Lower leg skin (tissue), 4 donors: ENCODE data around the gene CDR2. TPM values are rescaled to one million over a fixed set of nuclear protein-coding genes. Genes with fewer than 3 reads are reported as not detected.

ENCODE experiments used
- DNase-seq, 2 donors: peaks; one replicate each; pipeline ENCODE4 v3.0.0-alpha.2; 2019; ENCODE audit warnings: low spot score in 2 of 2
- H3K4me3 ChIP-seq: fragments of 200-600 bp; sonication (generic); 2 replicates; pipeline ENCODE4 v1.5.1; 2017; ENCODE audit warnings: mild to moderate bottlenecking, low read depth; ENCODE audit not compliant: poor library complexity, severe bottlenecking
- POLR2A ChIP-seq, 2 donors: fragments of 450-650 bp; IDR thresholded peaks; one replicate each; pipeline ENCODE4 v1.6.1; 2016 to 2017; ENCODE audit warnings: antibody characterized with exemption in 2 of 2, mild to moderate bottlenecking in 1 of 2, moderate library complexity in 1 of 2
- WGBS, 2 donors: methylation state at CpG; one replicate each; pipeline ENCODE4 v1.1.5; 2018; 5-methylcytosine and 5-hydroxymethylcytosine counted together
- intact Hi-C: fragments of 100-400 bp; cut with DNase I; formaldehyde crosslinking; loops from one replicate; pipeline ENCODE4 v1.15.0; 2023; ENCODE audit warnings: low total_unique reads
- total RNA-seq, 4 donors: library from RNA; depleted of rRNA; stranded (reverse); fragments of >200 nt; gene quantifications; one replicate each; pipeline ENCODE4 v1.1.0, GENCODE V29; 2016
- TF ChIP-seq, protein P1 (sequence below), 3 donors: fragments of 450-650 bp; IDR thresholded peaks; one replicate each; pipeline ENCODE4 v1.5.1; 2016; ENCODE audit warnings: antibody characterized with exemption in 3 of 3, mild to moderate bottlenecking in 3 of 3, moderate library complexity in 2 of 3

Gene CDR2
- total RNA-seq, 4 donors from 2014 or later: 8.5 to 30.3 (median 16.2) TPM

DNA sequence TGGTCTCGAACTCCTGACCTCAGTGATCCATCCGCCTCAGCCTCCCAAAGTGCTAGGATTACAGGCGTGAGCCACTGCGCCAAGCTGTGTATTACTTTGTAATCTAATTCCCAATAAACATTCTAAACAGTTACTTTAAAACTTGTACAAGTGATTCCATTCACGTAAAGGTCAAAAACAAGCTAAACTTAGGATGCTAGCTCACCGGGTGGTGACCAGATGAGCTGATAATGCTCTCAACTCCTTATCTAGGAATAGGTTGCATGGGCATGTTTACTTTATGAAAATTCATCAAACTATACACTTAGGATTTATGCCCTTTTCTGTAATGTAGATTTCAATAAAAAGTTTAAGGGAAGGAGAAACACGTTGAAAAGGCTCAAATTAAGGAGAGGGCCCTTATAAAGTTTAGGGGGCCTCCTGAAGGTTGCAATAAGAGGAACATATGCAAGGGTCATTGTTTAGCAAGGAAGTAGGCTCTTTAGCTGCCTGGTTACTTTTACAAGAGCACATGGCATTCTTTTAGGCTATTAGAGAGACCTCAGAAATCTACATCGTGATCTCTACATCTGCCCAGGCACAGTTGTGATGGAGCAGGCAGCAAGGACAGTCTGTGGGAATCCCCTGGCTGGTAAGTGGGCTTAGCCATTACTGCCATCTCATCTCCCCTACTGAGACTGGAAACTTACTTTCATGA lies 13.3 kb downstream of the CDR2 start:
- 87 to 88% methylated on average over 8 of the region's 8 CpGs for WGBS, 2 donors
- intact Hi-C loops: no loop called here
- no peak for DNase-seq
- TF ChIP-seq, protein P1, sequence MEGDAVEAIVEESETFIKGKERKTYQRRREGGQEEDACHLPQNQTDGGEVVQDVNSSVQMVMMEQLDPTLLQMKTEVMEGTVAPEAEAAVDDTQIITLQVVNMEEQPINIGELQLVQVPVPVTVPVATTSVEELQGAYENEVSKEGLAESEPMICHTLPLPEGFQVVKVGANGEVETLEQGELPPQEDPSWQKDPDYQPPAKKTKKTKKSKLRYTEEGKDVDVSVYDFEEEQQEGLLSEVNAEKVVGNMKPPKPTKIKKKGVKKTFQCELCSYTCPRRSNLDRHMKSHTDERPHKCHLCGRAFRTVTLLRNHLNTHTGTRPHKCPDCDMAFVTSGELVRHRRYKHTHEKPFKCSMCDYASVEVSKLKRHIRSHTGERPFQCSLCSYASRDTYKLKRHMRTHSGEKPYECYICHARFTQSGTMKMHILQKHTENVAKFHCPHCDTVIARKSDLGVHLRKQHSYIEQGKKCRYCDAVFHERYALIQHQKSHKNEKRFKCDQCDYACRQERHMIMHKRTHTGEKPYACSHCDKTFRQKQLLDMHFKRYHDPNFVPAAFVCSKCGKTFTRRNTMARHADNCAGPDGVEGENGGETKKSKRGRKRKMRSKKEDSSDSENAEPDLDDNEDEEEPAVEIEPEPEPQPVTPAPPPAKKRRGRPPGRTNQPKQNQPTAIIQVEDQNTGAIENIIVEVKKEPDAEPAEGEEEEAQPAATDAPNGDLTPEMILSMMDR (IDR thresholded peaks at IDR 0.05): no peak
- no peak for TF ChIP-seq POLR2A (IDR thresholded peaks at IDR 0.05)
- no peak overlapping the region for H3K4me3 ChIP-seq

DNA sequence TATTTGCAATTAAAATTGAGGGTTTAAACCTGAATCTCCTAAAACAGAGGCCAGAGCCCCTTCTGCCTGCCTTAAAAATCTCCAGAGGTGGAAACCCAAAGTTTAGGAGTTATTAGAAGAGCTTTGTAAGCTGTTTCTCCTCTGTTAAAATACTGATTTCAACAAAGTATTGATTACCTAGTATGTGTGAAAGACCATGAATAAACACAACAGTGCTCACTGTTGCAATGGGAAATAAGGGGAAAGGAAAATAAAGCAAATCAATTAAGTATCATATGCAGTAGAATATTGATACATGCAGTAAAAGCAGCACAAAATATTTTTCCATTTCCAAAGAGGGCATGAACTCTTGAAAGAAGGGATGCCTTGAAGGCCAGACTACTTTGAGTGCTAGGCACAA lies 14.7 kb downstream of the CDR2 start:
- no peak for DNase-seq
- intact Hi-C loops: no loop called here
- TF ChIP-seq, protein P1 (IDR thresholded peaks at IDR 0.05): no peak
- TF ChIP-seq POLR2A (IDR thresholded peaks at IDR 0.05): no peak
- no peak overlapping the region for H3K4me3 ChIP-seq

DNA sequence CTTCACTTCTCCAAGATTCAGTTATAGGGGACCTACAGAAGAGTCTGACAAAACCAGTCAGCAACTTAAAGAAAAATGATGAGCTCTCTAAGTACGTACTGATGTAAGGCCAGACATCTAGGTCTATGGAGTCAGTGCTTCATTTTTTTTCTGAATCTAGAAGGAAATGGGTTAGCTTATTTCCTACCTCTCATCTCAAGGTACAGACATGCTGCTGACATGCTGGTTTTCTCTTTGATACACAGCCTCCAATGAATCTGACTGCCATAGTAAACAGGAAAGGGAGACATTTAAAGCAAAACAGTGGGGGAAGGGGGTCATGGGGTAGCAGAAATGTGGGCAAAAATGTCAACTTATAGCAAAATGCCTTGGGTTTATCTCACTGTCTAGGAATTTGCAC lies 16.4 kb downstream of the CDR2 start:
- 78 to 89% methylated on average over 1 of the region's 1 CpG for WGBS, 2 donors
- no peak overlapping the region for H3K4me3 ChIP-seq
- intact Hi-C loops: no loop called here
- TF ChIP-seq, protein P1 (IDR thresholded peaks at IDR 0.05): no peak
- TF ChIP-seq POLR2A (IDR thresholded peaks at IDR 0.05): no peak
- DNase-seq: no peak

DNA sequence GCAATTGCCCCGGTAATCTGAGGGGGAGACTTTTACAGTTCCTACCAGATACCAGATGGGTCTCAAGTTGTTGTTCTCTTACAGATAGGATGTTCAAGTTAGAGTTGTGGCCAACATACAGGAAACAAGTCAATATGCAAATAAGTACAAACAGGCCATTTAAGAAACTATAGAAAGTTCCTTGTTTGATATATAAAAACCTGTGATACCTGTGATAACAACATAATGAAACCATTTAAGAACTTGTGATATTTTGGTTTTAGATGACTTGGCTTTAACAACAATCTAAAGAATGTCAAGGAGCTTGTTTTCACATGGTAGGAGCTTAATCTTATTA lies 16.8 kb downstream of the CDR2 start:
- intact Hi-C loops: no loop called here
- TF ChIP-seq, protein P1 (IDR thresholded peaks at IDR 0.05): no peak
- TF ChIP-seq POLR2A (IDR thresholded peaks at IDR 0.05): no peak
- WGBS, 2 donors: 55 to 85% methylated on average over 1 of the region's 1 CpG
- no peak overlapping the region for H3K4me3 ChIP-seq
- no peak for DNase-seq

DNA sequence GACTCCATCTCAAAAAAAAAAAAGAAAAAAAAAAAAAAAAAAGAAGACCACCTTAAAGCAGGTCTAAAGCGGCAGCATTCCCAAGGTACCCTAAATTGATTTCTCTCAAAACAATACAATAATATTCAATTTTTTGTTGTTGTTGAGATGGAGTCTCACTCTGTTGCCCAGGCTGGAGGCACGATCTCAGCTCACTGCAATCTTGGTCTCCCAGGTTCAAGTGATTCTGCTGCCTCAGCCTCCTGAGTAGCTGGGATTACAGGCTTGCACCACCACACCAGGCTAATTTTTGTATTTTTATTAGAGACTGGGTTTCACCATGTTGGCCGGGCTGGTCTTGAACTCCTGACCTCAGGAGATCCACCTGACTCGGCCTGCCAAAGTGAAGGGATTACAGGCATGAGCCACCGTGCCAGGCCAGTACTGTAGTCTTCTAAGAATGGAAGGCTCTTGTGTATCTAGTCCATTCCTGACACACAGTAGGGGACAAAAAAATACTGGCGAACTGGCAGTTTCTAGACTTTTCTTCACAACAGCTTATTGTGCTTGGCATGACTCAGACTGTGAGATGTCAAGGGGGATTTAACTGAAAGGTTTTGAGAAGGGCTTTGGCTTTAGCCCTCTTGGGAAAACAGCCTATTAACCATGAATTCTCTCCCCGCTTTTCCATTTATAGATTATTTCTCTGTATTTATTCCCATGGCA lies 17.3 kb downstream of the CDR2 start:
- no peak for DNase-seq
- no peak overlapping the region for H3K4me3 ChIP-seq
- no peak for TF ChIP-seq POLR2A (IDR thresholded peaks at IDR 0.05)
- TF ChIP-seq, protein P1 (IDR thresholded peaks at IDR 0.05): no peak
- intact Hi-C loops: no loop called here
- 87 to 98% methylated on average over 7 of the region's 7 CpGs for WGBS, 2 donors
